Left hindlimb (tissue), 1 donor: ENCODE data around the gene PLCD1.

ENCODE experiments used
- DNase-seq: peaks from one replicate; pipeline ENCODE4 v3.0.0-alpha.2; 2018

Gene PLCD1

GRCh38 chr3:37957539-37957936 is 71.9 kb downstream of the PLCD1 start:
- DNase-seq: no peak
